HL-60 (cell line): ENCODE results near the gene MMP20.

Experiments used
- DNase-seq, 2 experiments: peaks; one replicate each; pipeline ENCODE4 v3.0.0-alpha.2; 2010 to 2020; ENCODE audit warnings: low read depth in 1 of 2, low spot score in 1 of 2
- H3K27ac ChIP-seq: fragments of 250-450 bp; sonication (Bioruptor Pico); replicated peaks from 2 replicates; pipeline ENCODE4 v1.5.1; 2020; ENCODE audit warnings: mild to moderate bottlenecking, moderate library complexity
- H3K27me3 ChIP-seq: fragments of 250-450 bp; sonication (Bioruptor Pico); 2 replicates; pipeline ENCODE4 v1.5.1; 2021; ENCODE audit warnings: mild to moderate bottlenecking, moderate library complexity; ENCODE audit not compliant: insufficient read depth, poor library complexity, severe bottlenecking
- H3K4me3 ChIP-seq: replicated peaks from 2 replicates; pipeline ENCODE4 v1.5.1; 2011; ENCODE audit warnings: mild to moderate bottlenecking, control low read depth, low read length; ENCODE audit not compliant: insufficient read depth
- GABPA ChIP-seq: IDR thresholded peaks from 2 replicates; pipeline ENCODE4 v1.6.1; 2012; ENCODE audit warnings: low read depth
- POLR2AphosphoS5 ChIP-seq: IDR thresholded peaks from 2 replicates; pipeline ENCODE4 v1.6.1; 2012; ENCODE audit warnings: low read depth
- REST ChIP-seq: IDR thresholded peaks from 2 replicates; pipeline ENCODE4 v1.6.1; 2012; ENCODE audit warnings: low read depth; ENCODE audit not compliant: insufficient replicate concordance
- SPI1 ChIP-seq: IDR thresholded peaks from 2 replicates; pipeline ENCODE4 v1.6.1; 2012; ENCODE audit warnings: low read depth, mild to moderate bottlenecking, borderline replicate concordance
- TF ChIP-seq, protein P1 (sequence below): IDR thresholded peaks from one replicate; pipeline ENCODE4 v1.5.1; 2011; ENCODE audit warnings: low read length, control low read depth, inconsistent platforms; ENCODE audit not compliant: insufficient read depth

MMP20 gene

DNA sequence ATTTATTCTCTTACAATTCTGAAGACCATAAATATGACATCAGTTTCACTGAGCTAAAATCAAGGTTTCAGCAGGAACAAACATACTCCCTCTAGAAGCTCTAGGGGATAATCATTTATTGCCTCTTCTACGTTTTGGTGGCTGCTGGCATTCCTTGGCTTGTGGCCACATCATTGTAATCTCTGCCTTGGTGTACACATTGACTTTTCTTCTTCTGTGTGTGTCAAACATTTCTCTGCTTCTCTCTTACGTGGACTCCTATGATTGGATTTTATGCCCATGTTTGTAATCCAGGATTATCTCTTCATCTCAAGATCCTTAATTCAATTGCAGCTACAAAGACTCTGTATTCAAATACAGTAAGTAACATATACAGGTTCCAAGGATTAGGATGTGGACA, 30.4 kb upstream of the MMP20 start:
- TF ChIP-seq SPI1 (no peak), POLR2AphosphoS5 (no peak), GABPA (no peak), REST (no peak)
- TF ChIP-seq, protein P1, sequence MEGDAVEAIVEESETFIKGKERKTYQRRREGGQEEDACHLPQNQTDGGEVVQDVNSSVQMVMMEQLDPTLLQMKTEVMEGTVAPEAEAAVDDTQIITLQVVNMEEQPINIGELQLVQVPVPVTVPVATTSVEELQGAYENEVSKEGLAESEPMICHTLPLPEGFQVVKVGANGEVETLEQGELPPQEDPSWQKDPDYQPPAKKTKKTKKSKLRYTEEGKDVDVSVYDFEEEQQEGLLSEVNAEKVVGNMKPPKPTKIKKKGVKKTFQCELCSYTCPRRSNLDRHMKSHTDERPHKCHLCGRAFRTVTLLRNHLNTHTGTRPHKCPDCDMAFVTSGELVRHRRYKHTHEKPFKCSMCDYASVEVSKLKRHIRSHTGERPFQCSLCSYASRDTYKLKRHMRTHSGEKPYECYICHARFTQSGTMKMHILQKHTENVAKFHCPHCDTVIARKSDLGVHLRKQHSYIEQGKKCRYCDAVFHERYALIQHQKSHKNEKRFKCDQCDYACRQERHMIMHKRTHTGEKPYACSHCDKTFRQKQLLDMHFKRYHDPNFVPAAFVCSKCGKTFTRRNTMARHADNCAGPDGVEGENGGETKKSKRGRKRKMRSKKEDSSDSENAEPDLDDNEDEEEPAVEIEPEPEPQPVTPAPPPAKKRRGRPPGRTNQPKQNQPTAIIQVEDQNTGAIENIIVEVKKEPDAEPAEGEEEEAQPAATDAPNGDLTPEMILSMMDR = no peak
- no peak for DNase-seq
- no peak overlapping the region for H3K27ac ChIP-seq
- H3K4me3 ChIP-seq = no peak overlapping the region
- no peaks in the 10 kb centered on the region for H3K27me3 ChIP-seq

DNA sequence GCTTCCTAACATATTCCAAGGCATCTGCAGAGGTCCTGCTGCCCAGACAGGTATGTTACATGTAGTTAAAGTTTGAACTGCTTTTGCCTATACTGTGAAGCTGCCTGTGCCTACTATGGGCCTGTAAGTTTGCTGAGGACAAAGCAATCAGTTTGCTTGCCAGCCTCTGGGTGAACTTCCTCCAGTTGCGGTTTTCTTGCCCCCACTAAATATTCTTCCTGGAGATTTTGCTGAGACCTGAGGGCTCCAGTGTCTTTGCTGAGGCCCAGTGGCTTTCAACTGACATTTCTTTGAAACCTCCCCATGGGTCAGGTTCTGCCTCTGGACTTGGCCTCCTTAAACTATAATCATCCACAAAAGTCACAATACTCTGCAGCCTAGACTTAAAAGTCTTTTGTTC, 29.6 kb upstream of the MMP20 start:
- H3K27me3 ChIP-seq = no peaks in the 10 kb centered on the region
- no peak overlapping the region for H3K27ac ChIP-seq
- TF ChIP-seq, protein P1 = no peak
- TF ChIP-seq REST (no peak), SPI1 (no peak), GABPA (no peak), POLR2AphosphoS5 (no peak)
- DNase-seq = peak in 1 of 2 experiments; percentile 23
- H3K4me3 ChIP-seq = no peak overlapping the region

GRCh38 chr11:102653744-102654291, 28.7 kb upstream of the MMP20 start:
- no peaks in the 10 kb centered on the region for H3K27me3 ChIP-seq
- TF ChIP-seq SPI1 (no peak), GABPA (no peak), POLR2AphosphoS5 (no peak), REST (no peak)
- TF ChIP-seq, protein P1 = no peak
- no peak overlapping the region for H3K27ac ChIP-seq
- DNase-seq = no peak
- no peak overlapping the region for H3K4me3 ChIP-seq
